Hepatocyte (in vitro differentiated cells): ENCODE results near the gene HRH1.

ENCODE experiments used
- CTCF ChIP-seq: fragments of 200-600 bp; sonication (generic); IDR thresholded peaks from 2 replicates; pipeline ENCODE4 v1.5.1; 2016; ENCODE audit warnings: antibody characterized with exemption, mild to moderate bottlenecking; ENCODE audit not compliant: poor library complexity
- EZH2 ChIP-seq: fragments of 200-600 bp; sonication (generic); IDR thresholded peaks from 2 replicates; pipeline ENCODE4 v1.6.1; 2016; ENCODE audit warnings: antibody characterized with exemption, mild to moderate bottlenecking, borderline replicate concordance

DNA sequence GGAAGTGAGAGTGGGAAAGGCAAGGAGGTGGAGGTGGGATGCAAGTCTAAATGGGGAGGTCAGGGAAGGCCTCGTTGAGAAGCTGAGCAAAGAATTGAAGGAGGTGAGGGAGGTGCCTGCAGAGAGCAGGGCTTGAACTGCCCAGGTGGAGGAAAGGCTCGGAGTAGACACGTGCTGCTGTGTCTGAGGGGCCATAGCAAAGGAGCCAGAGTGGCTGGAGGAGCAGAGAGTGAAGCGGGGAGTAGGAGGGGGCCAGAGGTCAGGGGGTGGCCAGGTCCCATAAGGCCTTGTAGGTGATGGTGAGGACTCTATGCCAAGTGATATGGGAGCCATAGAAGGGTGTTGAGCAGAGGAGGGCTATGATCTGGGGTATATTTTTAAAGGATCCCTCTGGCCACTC lies 21.4 kb upstream of the HRH1 start:
- no peak for TF ChIP-seq CTCF
- no peak for TF ChIP-seq EZH2
